HG02678 (cell line): ENCODE measurements around the gene FAM32A.
"Not testable (repeated sequence)": the region's sequence is repeated elsewhere in the genome, so short reads cannot be mapped to it uniquely, and the experiment has no call there.

ENCODE experiments used
- ATAC-seq: cut with Tn5 transposase; IDR thresholded peaks from one replicate; pipeline ENCODE4 v1.9.1; 2021; ENCODE audit warnings: mild to moderate bottlenecking, moderate library complexity; ENCODE audit not compliant: unreplicated experiment

The FAM32A gene

DNA sequence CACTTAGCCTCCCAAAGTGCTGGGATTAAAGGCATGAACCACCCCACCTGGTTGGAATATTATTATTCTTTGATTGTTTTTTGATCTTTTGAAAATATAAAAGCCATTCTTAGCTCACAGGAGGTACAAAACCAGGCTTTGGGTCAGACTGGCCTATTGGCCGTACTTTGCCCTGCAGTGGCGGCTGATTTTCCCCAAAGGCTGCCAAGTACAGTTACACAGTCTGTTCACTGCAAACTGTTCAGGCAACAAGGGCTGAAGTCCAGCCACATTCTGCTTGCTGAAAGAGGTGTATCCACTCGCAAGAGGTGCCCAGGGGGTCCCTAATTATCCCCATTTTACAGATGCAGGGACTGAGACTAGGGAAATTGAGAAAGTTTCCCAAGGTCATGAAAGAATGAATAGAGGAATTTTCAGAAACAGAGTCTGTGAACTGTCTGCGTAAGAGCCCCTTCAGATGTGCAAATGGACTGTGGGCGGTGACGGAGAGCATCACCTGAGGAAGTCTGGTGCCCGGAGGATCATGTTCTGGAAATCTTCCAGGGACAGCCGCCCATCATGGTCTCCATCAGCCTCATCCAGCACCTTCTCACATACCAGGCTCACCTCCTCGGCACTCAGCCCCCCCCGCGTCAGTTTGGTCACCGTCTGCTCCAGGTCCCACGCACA, 20.9 kb upstream of the FAM32A start:
- no peak for ATAC-seq

DNA sequence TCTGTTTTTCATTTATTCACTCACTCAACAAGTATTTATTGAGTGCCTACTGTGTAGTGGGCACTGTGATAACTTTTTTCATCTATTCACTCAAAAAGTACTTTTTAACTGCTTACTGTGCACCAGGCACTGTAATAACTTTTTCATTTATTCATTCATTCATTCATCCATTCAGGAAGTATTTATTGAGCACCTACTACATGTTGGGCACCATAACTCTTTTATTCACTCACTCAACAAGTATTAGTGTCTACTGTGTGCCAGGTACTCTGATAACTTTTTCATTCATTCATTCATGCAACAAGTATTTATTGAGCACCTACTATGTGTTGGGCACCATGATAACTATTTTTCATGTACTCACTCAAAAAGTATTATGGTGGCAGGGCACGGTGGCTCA, 18.8 kb upstream of the FAM32A start:
- no peak for ATAC-seq

- ATAC-seq, result no peak
Measured at GRCh38 chr19:16167055-16167454, 18.2 kb upstream of the FAM32A start.

DNA sequence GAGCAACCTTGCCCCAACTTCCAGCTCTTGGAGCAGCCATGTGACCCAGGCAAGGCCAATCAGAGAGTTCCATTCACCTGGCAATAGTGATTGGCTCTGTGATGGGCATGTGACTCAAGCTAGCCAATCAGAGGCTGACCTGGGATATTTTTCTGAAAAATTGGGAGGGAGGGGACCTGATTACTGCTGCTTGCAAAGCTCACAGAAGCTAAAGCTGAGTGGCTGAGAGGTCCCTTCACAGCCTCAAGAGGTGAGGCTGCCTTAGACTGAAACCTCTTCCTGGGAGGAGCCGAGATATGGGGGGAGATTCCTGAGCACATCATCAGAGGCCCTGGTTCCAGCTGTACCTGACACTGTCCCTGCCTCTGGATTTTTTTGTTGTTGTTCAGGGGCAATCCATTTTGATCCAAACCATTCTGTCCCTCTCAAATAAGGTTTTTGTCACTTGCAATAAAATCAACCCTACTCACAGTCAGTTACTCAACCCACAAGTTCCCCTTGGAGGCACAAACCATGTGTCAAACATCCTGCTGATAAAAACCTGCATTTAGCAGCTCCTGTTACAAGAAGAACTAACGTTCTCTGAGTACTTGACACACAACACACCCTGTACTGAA, 16.6 kb upstream of the FAM32A start:
- ATAC-seq, result no peak

GRCh38 chr19:16170134-16170533, 15.1 kb upstream of the FAM32A start:
- no peak for ATAC-seq

GRCh38 chr19:16175954-16176353, 9.3 kb upstream of the FAM32A start:
- peak; percentile 63 for ATAC-seq

- ATAC-seq, result not testable (repeated sequence)
Measured at GRCh38 chr19:16178866-16179265, 6.3 kb upstream of the FAM32A start.

GRCh38 chr19:16180611-16181010, 4.6 kb upstream of the FAM32A start:
- ATAC-seq, result no peak

DNA sequence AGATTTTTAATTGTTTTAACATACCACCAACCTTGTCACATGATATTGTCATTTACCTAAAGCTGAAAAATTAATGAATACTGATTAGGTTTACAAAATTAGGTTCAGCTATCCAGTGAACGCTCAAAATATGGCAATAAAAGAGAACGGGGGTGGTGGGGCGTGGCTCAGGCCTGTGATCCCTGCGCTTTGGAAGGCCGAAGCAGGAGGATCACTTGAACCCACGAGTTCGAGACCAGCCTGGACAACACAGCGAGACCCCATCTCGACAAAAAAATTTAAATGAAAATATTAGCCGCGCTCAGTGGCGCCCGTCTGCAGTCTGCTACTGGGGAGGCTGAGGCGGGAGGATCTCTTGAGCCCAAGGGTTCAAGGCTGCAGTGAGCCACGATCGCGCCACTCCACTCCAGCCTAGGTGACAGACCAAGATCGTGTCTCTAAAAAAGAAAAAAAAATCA, 516 bp upstream of the FAM32A start:
- ATAC-seq, result no peak

DNA sequence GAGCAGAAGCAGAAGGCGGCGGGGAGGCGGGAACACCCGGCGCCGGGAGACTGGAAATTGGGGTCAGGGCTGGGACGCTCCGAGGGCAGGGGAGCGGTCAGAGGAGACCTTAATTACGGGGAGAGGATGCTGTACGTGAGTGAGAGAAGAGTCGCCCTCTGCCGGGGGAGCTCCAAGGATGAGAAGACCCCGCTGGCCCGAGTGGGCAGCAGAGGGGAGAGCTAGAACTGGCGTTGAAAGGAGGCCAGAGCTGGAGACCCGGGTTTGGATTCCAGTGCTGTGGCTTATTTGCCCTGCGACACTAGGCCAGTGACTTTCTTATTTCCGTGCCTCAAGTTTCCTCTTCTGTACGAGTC, 536 bp downstream of the FAM32A start:
- ATAC-seq, result no peak

DNA sequence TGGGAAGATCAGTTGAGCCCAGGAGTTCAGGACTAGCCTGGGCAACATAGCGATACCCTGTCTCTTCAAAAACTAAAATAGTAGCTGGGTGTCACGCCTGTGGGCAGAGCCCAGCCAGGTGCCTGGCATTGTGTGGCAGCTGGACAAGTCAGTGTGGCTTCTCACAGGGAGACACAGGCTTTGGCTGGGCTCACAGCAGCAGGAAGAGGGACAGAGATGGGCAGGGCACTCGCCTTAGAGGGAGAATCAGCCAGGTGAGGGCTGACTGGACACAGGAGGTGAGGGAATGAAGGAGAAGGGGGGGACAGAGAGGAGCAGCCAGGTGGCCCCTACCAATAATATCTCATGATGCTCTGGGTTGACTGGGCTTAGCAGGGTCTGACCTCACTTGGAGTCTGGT, 3.3 kb downstream of the FAM32A start:
- no peak for ATAC-seq

- ATAC-seq, result no peak
Measured at GRCh38 chr19:16190198-16190597, 5.0 kb downstream of the FAM32A start.

DNA sequence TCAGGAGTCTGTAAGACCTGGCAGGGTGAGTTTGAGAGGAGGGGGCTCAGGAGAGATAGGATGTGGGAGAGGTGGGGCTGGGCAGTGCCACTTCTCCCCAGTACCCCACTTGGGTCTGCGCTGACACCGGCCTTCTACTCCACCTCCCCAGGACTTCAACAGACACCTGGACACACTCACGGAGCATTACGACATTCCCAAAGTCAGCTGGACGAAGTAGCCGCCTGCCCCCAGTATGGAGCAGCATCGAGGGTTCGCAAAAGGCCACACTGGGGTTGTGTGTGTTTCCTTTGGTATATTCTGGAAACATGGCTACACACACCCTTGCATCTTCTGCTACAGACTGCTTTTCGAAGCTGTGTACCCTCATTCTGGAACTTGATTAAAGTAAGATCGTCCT, 5.5 kb downstream of the FAM32A start:
- ATAC-seq, result no peak

GRCh38 chr19:16191216-16191908, 6.2 kb downstream of the FAM32A start:
- ATAC-seq, result no peak

DNA sequence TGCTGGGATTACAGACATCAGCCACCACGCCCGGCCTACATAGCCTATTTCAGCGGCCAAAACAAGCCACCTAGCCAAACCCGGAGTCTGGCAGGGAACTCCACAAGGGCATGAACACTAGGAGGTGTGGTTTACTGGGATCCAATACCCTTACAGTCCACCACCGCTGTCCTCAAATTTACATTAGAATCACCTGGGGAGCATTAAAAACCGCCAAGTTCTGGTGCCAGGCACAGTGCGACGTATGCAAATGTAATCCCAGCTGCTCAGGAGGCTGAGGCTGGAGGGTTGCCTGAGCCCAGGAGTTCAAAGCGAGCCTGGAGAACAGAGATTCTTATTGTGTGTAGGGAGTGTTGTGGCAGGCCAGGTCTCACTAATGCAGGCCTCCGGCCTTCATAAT, 8.3 kb downstream of the FAM32A start:
- no peak for ATAC-seq

DNA sequence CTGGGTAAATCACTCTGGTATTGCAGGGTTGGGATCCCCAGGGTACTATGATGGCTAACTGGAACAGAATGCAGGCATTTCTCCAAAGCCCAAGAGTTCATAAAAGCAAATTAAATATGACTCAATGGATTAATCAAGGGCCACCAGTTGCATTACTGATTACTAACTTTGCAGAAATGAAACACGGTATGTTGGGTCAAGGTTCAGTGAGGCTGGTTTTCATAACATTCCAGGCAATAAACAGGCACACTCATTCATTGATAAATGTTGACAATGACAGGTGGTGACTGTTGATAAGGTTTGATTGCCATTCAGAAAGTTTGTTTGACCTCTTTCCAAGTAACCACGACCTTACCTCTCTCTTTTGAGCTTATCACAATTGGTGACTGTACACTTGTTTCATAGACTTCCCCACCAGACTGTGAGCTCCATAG, 12.0 kb downstream of the FAM32A start:
- ATAC-seq, result no peak

DNA sequence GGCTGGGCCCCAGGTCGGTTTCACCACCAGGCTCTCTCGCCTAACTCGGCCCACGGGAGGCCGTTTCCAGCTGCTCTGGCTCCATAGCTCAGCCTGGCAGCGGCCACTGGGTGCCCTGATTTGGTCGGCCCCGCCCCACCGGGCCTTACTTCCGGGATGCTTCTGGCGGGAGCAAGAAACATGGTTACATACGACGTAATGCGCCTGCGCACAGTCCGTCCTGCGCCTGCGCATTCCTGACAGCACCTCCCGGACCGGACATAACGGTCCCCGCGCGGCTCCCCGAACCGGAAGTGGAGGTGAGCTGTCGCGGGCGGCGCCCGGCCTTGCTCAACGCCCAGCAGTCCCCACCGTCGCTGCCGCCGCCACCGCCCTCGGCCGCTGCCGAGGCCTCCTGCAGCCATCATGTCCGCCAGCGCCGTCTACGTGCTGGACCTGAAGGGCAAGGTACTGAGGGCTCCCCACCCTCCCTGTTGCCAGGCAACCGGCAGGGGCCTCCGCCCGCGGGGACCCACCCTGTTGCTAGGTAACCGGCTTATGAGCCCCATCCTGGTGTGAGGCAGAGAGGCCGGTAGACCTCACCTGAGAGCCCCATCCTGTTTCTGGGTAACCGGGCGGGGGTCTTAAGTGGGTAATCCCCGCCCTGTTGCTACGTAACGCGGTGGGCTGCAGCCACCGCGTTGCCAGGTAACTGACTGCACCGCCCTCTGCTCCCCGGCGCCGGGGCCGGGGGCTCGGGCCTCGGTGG, 12.6 kb downstream of the FAM32A start, which contains the start of gene AP1M1:
TSS of gene AP1M1 (plus strand) at position 290 of the 748 bp plus-strand sequence. CDS start at position 406, 116 bp downstream.
- peak; percentile 88 for ATAC-seq

DNA sequence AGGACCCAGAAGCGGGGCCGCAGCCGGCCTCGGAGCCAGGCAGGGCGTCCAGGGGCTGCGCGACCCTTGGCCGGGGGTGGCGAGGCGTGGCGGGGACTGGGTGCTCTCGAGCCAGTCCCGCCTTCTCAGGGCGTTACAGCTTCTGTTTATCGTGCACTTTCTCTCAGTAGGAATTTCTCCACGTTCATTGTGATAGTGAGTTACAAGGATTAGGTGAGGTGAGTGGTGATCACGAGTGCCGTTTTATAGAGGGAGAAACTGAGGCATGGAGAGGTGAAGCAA, 13.1 kb downstream of the FAM32A start:
- ATAC-seq, result no peak

DNA sequence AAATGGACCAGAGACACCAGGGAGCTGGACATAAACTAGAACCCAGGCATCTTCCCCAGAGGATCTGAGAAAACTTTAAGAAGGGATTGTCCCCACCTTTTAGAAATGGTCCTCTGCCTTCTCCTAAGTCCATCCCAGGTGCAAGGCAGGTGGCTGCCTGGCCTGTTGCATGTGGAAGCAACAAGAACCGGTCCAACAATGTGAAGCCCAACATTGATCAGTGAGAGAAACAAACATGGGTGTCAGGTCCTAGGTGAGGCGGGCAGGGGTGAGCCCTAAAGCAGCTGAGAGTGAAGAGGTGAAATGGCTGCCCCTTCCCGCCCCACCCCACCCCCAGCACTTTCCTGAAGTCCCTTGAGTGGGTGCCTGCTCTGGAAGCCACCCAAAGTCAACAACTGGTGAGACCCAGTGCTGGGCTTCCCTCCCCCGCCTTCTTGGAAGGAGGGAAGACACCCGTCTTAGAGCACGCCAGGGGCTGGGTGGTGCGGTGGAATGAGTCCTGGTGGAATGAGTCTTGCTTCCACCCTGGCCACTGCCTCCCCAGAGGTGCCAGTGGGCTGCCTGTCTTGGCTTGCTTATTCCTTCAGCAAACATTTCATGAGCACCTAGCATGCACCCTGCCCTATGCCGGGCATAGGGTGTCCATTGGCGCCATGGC, 14.2 kb downstream of the FAM32A start:
- ATAC-seq, result no peak

GRCh38 chr19:16200038-16201010, 15.1 kb downstream of the FAM32A start:
- ATAC-seq, result no peak
